ENCODE data around the gene ABCC6.

GRCh38 chr16:16144416-16144815 lies 78.9 kb downstream of the ABCC6 start:
- TF ChIP-seq CTCF (IDR thresholded peaks at IDR 0.05; ENCODE audit: low read depth, low read length, missing input control) (no peak), MAX (IDR thresholded peaks at IDR 0.05) (no peak), ZBTB33 (IDR thresholded peaks at IDR 0.05) (no peak), GABPA (IDR thresholded peaks at IDR 0.05 in 1 of 2, conservative IDR thresholded peaks at IDR 0.05 in 1 of 2) (no peak)
